Adrenal gland (tissue), 12 donors: Measurements from ENCODE around the gene TEN1. TPM values are rescaled to one million over a fixed set of nuclear protein-coding genes. Genes with fewer than 3 reads are reported as not detected.
A peak's percentile ranks its signal among the peaks of the same experiment; 100 is the strongest.

Experiments
- DNase-seq, 7 donors: peaks; one replicate each; pipeline ENCODE4 v3.0.0-alpha.2; 2019 to 2020
- H3K27ac ChIP-seq, 5 donors: fragments of 200-600 bp; sonication (generic) in 4 of 5; 1 replicate in 3 of 5; 2 replicates in 2 of 5; pipeline versions ENCODE4 v1.5.1 to v1.8.0; 2016 to 2020; ENCODE audit warnings: mild to moderate bottlenecking in 1 of 5
- H3K27me3 ChIP-seq: fragments of 200-600 bp; 2 replicates; pipeline ENCODE4 v1.8.0; 2021
- H3K36me3 ChIP-seq, 2 donors: fragments of 200-600 bp; replicated peaks in 1 of 2; 1 replicate in 1 of 2; 2 replicates in 1 of 2; pipeline versions ENCODE4 v1.5.1 to v1.8.0; 2018 to 2022
- H3K4me1 ChIP-seq, 2 donors: fragments of 200-600 bp; replicated peaks in 1 of 2; 1 replicate in 1 of 2; 2 replicates in 1 of 2; pipeline versions ENCODE4 v1.5.1 to v1.8.0; 2018 to 2021
- H3K4me3 ChIP-seq, 4 donors: fragments of 200-600 bp; sonication (generic) in 3 of 4; one replicate each; pipeline ENCODE4 v1.5.1; 2016 to 2018
- H3K9me3 ChIP-seq, 3 donors: fragments of 200-600 bp; sonication (generic) in 1 of 3; replicated peaks in 1 of 3; 1 replicate in 2 of 3; 2 replicates in 1 of 3; pipeline versions ENCODE4 v1.5.1 to v1.8.0; 2016 to 2021
- POLR2A ChIP-seq, 2 donors: fragments of 450-650 bp; IDR thresholded peaks; one replicate each; pipeline ENCODE4 v1.6.1; 2017; ENCODE audit warnings: antibody characterized with exemption in 2 of 2, mild to moderate bottlenecking in 2 of 2, moderate library complexity in 1 of 2
- WGBS, 4 donors: extraction: QIAGEN DNeasy Blood & Tissue Kit in 2 of 4; methylation state at CpG; one replicate each; pipeline versions ENCODE4 v1.1.5 to v1.1.7; 2013 to 2017; 5-methylcytosine and 5-hydroxymethylcytosine counted together
- intact Hi-C, 2 donors: fragments of 100-400 bp; cut with DNase I; formaldehyde crosslinking; loops; one replicate each; pipeline versions ENCODE4 v1.14.1 to v1.15.0; 2022 to 2023
- polyA plus RNA-seq, 3 donors: library from polyadenylated mRNA; stranded (reverse); fragments of 200-250 nt in 2 of 3; fragments of 350-450 nt in 1 of 3; fragmentation: Illumina TruSeq in 1 of 3; extraction: RNeasy Lipid Tissue Mini Kit (QIAGEN cat#74804) in 1 of 3; gene quantifications; one replicate each; pipeline ENCODE4 v1.2.3, GENCODE V29; 2013 to 2014
- total RNA-seq, 9 donors: library from RNA; depleted of rRNA in 4 of 9; stranded (reverse); fragments of >200 nt in 4 of 9; fragments of 120-200 nt in 1 of 9; fragmentation: NEBNext Ultra II Directional in 1 of 9; extraction: Animal tissue kit (Norgen Biotek cat#: 25700) in 1 of 9; gene quantifications; one replicate each; pipeline versions ENCODE4 v1.1.0 to v1.2.4, GENCODE V29; 2013 to 2023
- TF ChIP-seq, protein P1 (sequence below), 6 experiments: fragments of 450-650 bp in 4 of 6; fragments of 200-600 bp in 2 of 6; sonication (generic) in 1 of 6; IDR thresholded peaks; 1 replicate in 5 of 6; 2 replicates in 1 of 6; pipeline versions ENCODE4 v1.5.1 to v1.8.0; 2016 to 2021; ENCODE audit warnings: antibody characterized with exemption in 6 of 6, mild to moderate bottlenecking in 2 of 6, moderate library complexity in 1 of 6
- donor health status: healthy with polysubstance abuse.
- donor health status: Bipolar disorder and iron deficiency.
- donor health status: DM: yes; HTN: yes; CAD: no.
- donor health status: DM: no; HTN: no; CAD: no.
- donor health status: DM: no; HTN: no; CAD: no.
- donor health status: DM: yes; HTN: yes; CAD: no.

Gene TEN1
- total and polyA plus RNA-seq, 12 donors: 8.7 to 40.0 (median 25.8) TPM

DNA sequence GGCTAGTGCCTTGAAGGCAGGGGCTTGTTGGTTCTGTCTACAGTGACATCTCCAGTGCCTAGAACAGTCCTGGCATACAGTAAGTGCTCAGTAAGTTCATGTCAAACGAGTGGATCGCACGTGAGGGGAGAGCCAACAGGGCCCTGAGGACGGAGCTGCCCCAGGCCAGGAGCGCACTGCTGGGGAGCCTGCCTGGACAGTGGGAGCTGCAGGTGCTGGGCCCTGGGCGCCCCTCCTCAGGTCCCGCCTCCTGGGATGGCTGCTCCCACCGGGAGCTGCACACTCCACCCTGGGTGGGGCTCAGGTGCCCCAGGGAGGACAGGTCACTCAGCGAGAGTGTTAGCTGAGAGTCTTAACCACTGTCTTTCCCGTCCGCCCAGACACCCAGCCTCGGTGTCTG lies 46.3 kb downstream of the TEN1 start:
- Histone ChIP-seq H3K4me1 (peaks cover 0 to 9% of the 10 kb centered on the region in 2 donors), H3K4me3 (no peak overlapping the region), H3K9me3 (no peaks in the 10 kb centered on the region), H3K27me3 (no peaks in the 10 kb centered on the region), H3K36me3 (no peaks in the 10 kb centered on the region), H3K27ac (no peak overlapping the region)
- DNase-seq: no peak
- 67 to 95% (median 89%) methylated on average over 1 to 12 of the region's 12 CpGs for WGBS, 4 donors
- intact Hi-C loops: no loop called here
- TF ChIP-seq POLR2A (IDR thresholded peaks at IDR 0.05): no peak
- TF ChIP-seq, protein P1, sequence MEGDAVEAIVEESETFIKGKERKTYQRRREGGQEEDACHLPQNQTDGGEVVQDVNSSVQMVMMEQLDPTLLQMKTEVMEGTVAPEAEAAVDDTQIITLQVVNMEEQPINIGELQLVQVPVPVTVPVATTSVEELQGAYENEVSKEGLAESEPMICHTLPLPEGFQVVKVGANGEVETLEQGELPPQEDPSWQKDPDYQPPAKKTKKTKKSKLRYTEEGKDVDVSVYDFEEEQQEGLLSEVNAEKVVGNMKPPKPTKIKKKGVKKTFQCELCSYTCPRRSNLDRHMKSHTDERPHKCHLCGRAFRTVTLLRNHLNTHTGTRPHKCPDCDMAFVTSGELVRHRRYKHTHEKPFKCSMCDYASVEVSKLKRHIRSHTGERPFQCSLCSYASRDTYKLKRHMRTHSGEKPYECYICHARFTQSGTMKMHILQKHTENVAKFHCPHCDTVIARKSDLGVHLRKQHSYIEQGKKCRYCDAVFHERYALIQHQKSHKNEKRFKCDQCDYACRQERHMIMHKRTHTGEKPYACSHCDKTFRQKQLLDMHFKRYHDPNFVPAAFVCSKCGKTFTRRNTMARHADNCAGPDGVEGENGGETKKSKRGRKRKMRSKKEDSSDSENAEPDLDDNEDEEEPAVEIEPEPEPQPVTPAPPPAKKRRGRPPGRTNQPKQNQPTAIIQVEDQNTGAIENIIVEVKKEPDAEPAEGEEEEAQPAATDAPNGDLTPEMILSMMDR (IDR thresholded peaks at IDR 0.05): no peak

DNA sequence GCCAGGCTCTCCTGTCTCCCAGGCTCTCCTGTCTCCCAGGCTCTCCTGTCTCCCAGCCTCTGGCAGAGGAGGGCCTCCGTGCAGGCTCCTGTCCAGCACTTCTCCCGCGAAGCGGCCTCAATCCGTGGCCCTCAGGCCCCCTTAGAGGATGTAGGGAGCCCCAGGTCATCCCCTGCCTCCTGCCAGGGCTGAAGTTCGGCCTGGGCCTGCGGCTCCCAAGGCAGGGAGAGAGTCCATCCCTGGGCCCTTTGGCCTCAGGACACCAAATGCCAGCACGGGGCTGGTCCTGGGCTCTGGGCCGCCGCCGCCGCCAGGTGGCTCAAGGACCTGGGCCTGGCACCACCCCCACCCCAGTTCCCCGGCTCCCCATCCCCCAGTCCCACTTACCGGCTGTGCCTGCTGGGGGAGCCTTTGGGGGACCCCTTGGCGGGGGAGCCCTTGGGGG lies 47.7 kb downstream of the TEN1 start:
- no peak for DNase-seq
- no peaks in the 10 kb centered on the region for H3K9me3 ChIP-seq
- TF ChIP-seq, protein P1 (IDR thresholded peaks at IDR 0.05): no peak
- no peak for TF ChIP-seq POLR2A (IDR thresholded peaks at IDR 0.05)
- no peak overlapping the region for H3K27ac ChIP-seq
- H3K36me3 ChIP-seq: no peaks in the 10 kb centered on the region
- H3K4me3 ChIP-seq: no peak overlapping the region
- intact Hi-C loops: no loop called here
- WGBS, 4 donors: 73 to 82% (median 80%) methylated on average over 6 to 15 of the region's 15 CpGs
- no peaks in the 10 kb centered on the region for H3K27me3 ChIP-seq
- peaks cover 0 to 9% of the 10 kb centered on the region in 2 donors for H3K4me1 ChIP-seq

DNA sequence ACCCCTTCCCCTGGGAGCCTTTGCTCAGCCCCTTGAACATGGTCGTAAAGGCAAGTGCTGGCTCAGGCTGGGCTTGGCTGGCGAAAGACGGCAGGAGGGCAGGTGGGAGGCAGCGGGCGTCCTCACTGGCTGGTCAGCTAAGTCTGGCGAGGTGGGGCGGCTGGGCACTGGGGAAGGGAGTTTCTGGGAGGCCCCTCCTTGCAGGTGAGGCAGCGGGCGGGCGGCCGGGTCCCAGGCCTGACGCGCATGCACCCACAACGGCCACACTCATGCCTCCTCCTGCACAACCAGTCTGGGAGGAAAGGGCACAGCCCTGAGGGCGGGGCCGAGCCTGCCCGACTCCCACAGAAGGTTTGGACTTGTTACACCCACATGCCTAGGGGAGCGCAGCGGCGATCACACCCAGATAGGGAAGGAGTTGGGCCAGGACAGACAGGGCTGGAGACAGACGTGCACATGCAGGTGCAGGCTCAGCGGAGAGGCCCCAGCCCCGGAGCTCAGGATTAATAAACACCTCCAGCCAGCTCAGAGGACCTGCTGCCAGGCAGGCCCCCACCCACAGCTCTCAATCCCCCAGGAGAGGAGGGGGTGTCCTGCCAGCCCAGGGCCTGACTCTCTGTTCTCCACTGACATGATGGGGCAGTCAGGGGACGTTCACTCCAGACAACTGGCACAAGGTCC lies 48.3 kb downstream of the TEN1 start, which contains the start of gene EVPL:
Gene EVPL (minus strand): TSS at position 148 of the 681 bp plus-strand sequence. CDS start 108 bp downstream, at position 40.
- Histone ChIP-seq H3K4me1 (peaks cover under 1 to 11% of the 10 kb centered on the region in 2 donors), H3K27ac (no peak within 1 kb of the TSS), H3K4me3 (no peak within 1 kb of the TSS), H3K9me3 (no peaks in the 10 kb centered on the region), H3K27me3 (no peaks in the 10 kb centered on the region), H3K36me3 (no peaks in the 10 kb centered on the region)
- TF ChIP-seq, protein P1 (IDR thresholded peaks at IDR 0.05): no peak
- TF ChIP-seq POLR2A (IDR thresholded peaks at IDR 0.05): no peak
- no peak for DNase-seq
- WGBS, 4 donors: 80 to 90% (median 86%) methylated on average over 7 to 24 of the region's 24 CpGs
- intact Hi-C loops: no loop called here

DNA sequence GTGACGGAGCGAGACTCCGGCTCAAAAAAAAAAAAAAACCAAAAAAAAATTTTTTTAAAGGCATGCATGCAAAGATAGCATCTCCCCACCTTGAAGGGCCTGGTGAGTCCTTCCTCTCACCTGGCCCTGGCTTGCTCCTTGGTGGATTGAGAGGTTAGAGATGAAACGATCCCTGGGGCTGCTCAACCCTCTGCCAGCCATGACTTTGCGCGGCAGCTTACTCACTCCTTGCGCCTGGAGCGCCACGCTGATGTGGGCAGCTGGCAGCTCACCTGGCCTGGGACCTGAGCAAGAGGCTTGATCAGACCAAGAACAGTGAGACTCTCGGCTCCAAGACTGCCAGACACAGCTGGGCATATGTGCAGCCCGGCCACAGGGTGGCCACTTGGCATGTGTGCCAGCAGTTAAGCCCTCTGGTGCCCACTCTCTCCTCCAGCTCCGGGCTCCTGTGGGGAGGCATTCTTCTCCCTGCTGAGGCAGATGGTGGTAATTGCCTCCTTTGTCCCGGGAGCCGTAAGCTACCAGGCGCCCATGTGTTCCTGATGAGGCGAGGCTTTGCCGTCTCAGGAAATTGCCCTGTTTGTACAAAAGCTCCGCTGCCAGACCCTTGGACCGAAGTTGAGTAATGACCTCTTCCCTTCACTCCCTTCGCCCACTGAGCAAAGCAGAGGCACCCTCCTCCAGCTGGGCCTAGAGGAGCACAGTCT lies 53.2 kb downstream of the TEN1 start:
- no peak for DNase-seq
- H3K9me3 ChIP-seq: no peaks in the 10 kb centered on the region
- H3K4me1 ChIP-seq: peaks cover 7 to 27% of the 10 kb centered on the region in 2 donors
- 73 to 86% (median 80%) methylated on average over 7 to 20 of the region's 20 CpGs for WGBS, 4 donors
- no peak overlapping the region for H3K4me3 ChIP-seq
- intact Hi-C loops: no loop called here
- H3K27ac ChIP-seq: no peak overlapping the region
- H3K36me3 ChIP-seq: no peaks in the 10 kb centered on the region
- H3K27me3 ChIP-seq: no peaks in the 10 kb centered on the region
- TF ChIP-seq, protein P1 (IDR thresholded peaks at IDR 0.05): peak in 1 of 6 experiments; percentile 31
- TF ChIP-seq POLR2A (IDR thresholded peaks at IDR 0.05): no peak
